Suprapubic skin (tissue), 4 donors: ENCODE data around the gene ZDHHC24.

Experiments used
- CTCF ChIP-seq, 2 donors: fragments of 200-600 bp in 1 of 2; fragments of 450-650 bp in 1 of 2; sonication (generic) in 1 of 2; IDR thresholded peaks; one replicate each; pipeline ENCODE4 v1.5.1; 2016 to 2019; ENCODE audit warnings: antibody characterized with exemption in 2 of 2, mild to moderate bottlenecking in 1 of 2, moderate library complexity in 1 of 2
- EP300 ChIP-seq: sonication (generic); formaldehyde crosslinking; IDR thresholded peaks from one replicate; pipeline ENCODE4 v1.6.1; 2017; ENCODE audit warnings: antibody characterized with exemption
- POLR2A ChIP-seq, 2 donors: fragments of 450-650 bp; IDR thresholded peaks; one replicate each; pipeline ENCODE4 v1.6.1; 2017; ENCODE audit warnings: antibody characterized with exemption in 2 of 2, mild to moderate bottlenecking in 2 of 2, moderate library complexity in 2 of 2
- POLR2AphosphoS5 ChIP-seq, 3 donors: sonication (generic); formaldehyde crosslinking; IDR thresholded peaks; one replicate each; pipeline ENCODE4 v1.6.1; 2017; ENCODE audit warnings: antibody characterized with exemption in 3 of 3

GRCh38 chr11:66476841-66477251, 69.0 kb downstream of the ZDHHC24 start:
- TF ChIP-seq CTCF (IDR thresholded peaks at IDR 0.05), result no peak
- TF ChIP-seq POLR2AphosphoS5 (IDR thresholded peaks at IDR 0.05), result no peak
- no peak for TF ChIP-seq POLR2A (IDR thresholded peaks at IDR 0.05)
- no peak for TF ChIP-seq EP300
